ENCODE results near the gene ARG2.
A peak's percentile ranks its signal among the peaks of the same experiment; 100 is the strongest.

The ARG2 gene

DNA sequence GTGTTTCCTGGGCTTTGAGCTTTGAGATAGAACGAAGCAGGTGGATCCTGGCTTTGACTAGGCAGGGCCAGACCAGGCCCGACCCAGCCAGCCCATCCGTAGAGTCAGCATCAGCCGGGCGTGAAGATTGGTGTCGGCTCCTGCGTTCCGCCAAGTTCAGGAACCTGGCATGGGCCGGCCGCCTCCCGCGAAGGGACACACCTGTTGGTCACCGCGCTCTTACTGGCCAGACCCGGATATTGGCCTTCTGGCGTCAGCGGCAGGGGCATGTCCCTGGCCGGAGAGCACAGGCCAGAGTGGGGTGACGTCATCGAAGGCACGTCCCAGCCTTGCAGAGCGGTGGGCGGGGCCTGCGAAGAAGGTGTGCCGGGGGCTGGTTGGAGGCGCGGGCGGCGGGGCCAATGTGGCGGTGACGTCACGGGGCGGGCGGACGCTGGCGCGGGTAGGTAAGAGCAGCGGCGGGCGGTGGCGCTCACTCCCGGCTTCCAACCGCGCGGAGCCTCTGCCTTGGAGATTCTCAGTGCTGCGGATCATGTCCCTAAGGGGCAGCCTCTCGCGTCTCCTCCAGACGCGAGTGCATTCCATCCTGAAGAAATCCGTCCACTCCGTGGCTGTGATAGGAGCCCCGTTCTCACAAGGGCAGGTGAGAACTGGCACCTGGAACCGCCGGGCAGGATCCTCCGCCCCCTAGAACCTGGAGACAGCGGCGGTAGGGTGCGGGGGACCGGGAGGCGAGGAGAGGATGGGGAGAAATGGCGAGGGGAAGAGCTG, at the start of gene ARG2:
TSS of gene ARG2 (plus strand) at position 475 of the 771 bp plus-strand sequence. CDS start at position 533, 58 bp downstream.
- peak; percentile 97 to 98 for DNase-seq (ENCODE audit: low read depth in 2 of 2)

DNA sequence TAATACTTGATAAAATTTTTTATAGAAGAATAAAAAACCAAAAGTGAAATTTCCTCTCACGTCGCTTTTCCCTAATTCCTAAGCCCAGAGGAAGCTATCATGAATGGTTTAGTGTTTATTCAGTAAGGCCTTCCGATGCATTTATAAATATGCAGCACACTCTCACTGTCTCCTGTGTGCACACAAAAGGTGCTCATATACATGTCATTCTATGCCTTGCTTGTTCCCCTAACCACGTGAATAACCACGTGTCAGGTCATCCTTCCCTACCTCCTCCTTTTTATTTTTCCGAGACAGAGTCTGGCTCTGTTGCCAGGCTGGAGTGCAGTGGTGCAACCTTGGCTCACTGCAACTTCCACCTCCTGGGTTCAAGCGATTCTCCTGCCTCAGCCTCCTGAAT, 49.3 kb upstream of the ARG2 start:
- no peak for DNase-seq (ENCODE audit: low read depth in 2 of 2)

DNA sequence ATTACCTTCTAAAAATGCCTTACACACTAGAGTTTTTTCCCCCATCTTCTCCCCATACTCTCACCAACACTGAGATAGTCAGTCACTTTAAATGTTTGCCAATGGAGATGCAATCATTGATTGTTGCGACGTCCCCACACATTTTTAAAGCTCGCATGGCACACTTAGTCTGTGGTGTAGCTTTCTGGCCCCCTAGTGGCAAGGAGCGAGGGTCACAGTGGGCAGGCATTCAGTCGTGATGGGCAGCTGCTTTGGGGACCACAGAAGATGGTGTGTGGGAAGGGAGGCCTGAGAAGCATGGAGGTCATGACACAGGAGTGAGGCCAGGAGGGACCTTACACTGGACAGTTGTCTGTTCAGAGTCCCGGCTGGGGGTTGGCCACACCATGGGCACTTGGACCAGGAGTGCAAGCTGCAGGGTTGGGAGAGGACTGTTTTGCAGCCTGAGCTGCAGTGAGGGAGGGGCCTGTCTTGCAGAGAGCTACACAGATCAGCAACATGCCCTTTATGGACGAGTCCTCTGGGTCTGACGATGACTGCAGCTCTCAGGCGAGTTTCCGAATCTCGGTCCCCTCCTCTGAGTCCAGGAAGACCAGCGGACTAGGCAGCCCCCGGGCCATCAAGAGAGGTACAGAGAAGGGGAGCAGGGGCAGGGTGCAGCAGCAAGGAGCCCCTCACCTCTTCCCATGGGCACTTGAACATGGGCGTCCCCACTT, 48.3 kb upstream of the ARG2 start:
- peak; percentile 54 to 60 for DNase-seq (ENCODE audit: low read depth in 2 of 2)

DNA sequence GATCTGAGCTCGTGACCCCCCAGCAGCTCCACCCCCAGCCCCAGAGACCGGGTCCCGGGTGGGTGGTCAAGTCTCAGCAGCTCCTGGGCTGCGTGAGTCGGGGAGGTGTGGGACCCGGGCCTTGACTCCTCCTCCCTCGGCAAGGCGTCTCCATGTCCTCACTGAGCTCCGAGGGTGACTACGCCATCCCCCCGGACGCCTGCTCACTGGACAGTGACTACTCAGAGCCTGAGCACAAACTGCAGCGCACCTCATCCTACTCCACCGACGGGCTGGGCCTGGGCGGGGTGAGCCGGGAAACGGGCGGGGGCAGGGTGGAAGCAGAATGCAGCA, 47.8 kb upstream of the ARG2 start:
- DNase-seq (ENCODE audit: low read depth in 2 of 2): no peak

DNA sequence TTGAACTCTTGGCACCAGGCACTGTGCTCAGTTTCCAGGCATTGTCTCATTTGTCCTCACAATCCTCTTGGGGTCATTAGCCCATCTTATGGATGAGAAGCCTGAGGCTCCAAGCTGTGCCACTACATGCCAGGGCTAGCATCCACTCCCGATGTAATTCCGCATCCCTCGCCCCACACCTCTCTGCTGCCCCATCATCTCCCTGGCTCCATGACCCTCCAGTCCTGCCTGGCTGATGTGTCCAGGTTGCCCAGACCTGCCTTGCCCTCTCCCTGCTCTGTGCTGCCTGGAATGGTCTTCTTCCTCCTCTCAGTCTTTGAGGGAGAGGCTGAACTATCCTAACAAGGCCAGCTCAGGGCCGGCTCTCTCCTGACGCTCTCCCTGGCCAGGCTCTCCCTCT, 47.1 kb upstream of the ARG2 start:
- DNase-seq (ENCODE audit: low read depth in 2 of 2): no peak

DNA sequence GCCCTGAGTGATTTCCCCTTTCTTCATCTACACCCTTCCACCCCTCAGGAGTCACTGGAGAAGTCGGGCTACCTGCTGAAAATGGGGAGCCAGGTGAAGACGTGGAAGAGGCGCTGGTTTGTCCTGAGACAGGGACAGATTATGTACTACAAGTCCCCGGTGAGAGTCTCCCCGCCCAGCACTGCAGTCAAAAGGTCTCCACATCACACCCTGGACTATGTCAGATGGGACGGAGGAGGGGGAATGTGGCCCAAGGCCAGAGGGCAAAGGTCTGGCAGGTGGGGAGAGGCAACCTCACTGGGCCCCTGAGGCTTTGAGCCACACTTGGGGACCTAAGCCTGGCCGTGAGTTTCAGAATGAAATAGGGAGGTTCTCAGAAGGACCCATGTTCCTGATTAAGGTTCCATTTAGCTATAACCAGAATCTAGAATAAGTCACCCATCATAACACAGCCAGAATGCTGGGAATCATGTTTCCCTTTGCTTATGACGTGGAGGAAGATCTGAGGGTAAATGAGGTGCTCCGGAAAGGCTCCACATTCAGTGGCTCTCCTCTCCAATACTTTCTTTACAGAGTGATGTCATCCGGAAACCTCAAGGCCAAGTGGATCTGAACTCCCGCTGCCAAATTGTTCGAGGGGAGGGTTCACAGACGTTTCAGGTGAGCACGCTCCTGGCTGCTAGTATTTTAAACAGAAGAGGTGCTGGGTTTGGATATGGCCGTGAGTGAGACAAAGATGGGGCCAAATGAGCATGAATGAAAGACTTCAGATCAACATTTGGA, 46.3 kb upstream of the ARG2 start:
- no peak for DNase-seq (ENCODE audit: low read depth in 2 of 2)

DNA sequence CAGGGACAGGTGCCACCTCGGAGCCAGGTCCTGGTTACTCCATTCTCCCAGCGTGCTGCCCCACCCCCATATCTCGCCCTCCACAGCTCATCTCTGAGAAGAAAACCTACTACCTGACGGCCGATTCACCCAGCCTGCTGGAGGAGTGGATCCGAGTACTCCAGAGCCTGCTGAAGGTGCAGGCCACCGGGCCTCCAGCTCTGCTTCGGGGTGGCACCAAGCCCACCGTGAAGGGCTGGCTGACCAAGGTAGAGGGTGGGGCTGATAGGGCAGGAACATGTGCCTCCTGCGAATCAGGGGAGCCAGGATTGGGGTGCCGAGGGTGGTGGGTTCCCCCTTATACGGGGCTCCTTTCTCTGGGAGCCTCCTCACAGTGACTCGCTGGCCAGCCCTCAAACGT, 45.6 kb upstream of the ARG2 start:
- DNase-seq (ENCODE audit: low read depth in 2 of 2): no peak

DNA sequence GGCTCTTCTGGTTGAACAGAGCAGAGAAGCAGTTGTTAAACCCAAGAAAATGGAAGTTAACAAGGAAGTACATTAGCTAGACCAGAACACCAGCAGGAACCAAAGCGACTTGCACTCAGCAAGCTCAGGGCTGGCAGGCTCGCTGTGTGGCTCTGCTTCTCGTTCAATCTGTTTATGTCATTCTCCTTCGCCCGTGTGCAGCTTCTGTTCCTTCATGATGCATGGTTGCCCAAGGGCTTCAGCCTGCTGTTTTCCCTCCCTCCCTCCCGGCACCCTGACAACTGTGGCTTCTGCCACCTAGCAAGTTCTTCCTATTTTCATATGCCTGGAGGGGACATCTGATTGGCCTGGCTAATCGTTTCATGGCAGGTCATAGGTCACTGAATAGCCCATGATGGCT, 44.9 kb upstream of the ARG2 start:
- no peak for DNase-seq (ENCODE audit: low read depth in 2 of 2)

DNA sequence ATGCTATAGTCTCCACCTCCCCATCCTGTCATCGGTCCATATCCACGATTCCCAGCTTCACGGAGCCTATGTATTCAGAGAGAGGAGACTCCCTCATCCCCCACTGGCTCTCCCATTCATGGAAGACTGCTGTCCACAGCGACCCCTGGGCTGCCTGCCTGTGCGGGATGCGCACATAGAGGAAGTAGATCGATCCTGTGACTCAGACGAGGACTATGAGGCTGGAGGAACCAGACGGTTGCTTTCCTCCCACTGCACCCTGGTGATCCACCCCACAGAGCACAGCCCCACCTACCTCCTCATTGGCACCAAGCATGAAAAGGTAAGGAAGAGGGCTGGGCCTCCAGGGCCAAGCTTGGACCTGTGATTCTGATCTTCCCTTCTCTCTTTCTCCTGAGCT, 44.0 kb upstream of the ARG2 start:
- no peak for DNase-seq (ENCODE audit: low read depth in 2 of 2)

DNA sequence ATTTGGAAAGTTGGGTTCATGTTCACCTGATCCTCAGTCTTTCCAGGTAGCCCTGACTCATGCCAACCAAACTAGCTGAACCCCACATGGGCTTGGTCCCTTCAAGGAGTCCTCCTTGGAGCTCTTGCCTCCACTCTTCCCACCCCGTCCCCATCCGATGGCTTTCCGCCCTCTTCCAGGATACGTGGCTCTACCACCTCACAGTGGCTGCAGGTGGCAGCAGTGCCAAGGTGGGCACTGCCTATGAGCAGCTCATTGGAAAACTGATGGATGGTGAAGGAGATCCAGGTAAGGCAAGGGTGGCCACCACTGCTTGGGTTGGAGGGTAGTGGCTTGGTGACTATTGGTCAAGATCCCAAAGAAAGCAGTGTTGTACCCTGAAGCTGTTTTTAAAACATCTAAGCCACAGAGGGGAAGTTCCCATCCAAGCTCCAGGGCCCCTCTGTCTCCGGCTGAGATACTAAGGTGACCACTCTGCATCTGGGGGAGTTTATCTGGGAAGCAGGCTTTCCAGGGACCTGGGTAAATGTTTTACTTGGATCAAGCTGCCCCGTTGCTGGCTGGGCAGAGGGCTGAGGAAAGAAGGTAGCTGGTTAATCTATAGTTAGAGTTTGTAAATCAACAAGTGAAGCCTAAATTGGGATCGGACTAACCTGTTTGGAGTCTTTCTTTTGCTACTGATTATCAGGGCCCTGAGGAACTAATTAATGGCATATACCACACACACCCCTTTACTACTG, 43.3 kb upstream of the ARG2 start:
- no peak for DNase-seq (ENCODE audit: low read depth in 2 of 2)

DNA sequence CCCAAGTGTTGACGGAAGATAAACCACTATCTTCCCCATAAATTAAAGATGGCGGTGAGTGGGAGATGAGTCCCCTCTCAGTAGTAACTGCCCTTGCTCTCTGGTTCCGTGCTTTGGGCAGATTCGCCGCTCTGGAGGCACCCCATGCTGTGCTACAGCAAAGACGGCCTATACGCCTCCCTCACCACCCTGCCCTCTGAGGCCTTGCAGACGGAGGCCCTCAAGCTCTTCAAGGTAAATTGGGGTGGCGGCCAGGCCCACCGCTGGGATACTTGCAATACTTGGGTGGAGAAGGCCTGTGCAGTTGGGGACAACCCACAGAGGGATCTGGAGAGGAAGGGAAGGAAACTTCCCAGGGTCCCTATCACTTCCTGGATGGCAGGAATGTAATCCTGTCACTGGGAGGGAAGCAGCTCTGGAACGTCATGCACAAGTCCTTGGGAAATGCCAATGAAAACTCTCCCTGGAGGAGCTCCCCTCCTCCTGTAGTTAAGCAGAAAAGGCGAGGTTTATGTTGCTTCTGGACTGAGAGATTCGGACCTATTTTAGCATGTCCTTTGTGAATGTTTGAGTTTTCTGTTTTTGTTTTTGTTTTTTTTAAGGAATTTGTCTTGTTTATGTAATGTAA, 42.4 kb upstream of the ARG2 start:
- DNase-seq (ENCODE audit: low read depth in 2 of 2): no peak

DNA sequence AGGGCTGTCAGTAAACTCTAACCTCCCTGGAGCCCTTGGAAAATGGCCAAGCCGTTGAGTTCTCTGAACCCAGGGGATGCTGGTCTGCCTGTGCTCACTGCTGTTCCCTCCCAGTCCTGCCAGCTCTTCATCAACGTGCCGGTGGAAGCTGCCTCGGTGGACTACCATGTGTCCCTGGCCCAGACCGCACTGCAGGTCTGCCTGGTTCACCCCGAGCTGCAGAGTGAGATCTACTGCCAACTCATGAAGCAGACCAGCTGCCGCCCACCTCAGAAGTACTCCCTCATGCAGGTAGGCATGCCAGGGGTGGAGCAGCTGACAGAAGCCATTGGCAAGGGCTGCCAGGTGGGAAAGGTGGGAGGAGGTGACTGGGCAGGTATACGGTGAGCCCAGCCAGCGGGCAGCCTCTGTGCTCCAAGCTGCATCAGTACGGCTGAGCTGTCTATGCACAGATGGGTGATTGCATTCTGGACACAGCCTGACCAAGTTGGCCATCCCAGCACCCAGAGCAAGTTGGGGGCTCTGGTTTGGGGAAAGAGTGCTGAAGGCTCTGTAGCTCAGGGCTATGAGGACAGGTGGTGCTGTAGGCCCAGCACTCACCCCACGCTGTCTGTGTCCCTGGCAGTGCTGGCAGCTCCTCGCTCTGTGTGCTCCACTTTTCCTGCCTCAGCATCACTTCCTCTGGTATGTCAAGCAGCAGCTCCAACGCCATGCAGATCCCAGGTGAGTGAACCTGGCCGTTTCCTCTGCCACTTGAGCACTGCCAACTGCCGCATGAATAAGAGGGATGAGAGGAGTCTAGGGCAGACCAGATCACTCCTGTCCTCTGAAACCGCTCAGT, 41.6 kb upstream of the ARG2 start:
- no peak for DNase-seq (ENCODE audit: low read depth in 2 of 2)

DNA sequence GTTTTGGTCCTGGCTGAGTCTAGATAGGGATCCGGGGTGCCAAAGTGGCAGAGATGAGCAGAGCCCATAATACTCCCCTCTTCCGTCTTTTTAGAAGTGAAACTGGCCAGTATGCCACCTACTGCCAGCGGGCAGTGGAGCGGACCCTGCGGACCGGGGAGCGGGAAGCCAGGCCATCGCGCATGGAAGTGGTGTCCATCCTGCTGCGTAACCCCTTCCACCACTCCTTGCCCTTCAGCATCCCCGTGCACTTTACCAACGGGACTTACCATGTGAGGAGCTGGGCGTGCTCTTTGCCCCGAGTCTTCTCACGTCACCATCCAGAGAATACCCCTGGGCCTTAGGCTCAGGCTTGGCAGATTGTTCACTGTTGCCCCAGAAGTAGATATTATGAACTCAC, 40.7 kb upstream of the ARG2 start:
- no peak for DNase-seq (ENCODE audit: low read depth in 2 of 2)

DNA sequence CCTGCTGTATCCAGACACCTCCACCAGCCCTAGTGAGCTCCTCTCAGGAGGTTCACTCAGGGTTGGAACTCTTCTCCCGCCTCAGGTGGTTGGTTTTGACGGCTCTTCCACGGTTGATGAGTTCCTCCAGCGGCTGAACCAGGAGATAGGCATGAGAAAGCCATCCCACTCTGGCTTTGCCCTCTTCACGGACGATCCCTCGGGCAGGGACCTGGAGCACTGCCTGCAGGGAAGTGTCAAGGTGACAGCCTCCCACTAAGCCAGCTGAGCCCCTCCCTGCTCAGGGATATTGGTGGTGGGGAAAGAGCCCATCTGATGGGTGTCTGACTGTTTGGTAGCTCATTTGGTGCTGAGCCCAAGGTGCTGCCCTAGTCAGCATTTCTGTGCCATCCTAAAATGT, 40.1 kb upstream of the ARG2 start:
- no peak for DNase-seq (ENCODE audit: low read depth in 2 of 2)

DNA sequence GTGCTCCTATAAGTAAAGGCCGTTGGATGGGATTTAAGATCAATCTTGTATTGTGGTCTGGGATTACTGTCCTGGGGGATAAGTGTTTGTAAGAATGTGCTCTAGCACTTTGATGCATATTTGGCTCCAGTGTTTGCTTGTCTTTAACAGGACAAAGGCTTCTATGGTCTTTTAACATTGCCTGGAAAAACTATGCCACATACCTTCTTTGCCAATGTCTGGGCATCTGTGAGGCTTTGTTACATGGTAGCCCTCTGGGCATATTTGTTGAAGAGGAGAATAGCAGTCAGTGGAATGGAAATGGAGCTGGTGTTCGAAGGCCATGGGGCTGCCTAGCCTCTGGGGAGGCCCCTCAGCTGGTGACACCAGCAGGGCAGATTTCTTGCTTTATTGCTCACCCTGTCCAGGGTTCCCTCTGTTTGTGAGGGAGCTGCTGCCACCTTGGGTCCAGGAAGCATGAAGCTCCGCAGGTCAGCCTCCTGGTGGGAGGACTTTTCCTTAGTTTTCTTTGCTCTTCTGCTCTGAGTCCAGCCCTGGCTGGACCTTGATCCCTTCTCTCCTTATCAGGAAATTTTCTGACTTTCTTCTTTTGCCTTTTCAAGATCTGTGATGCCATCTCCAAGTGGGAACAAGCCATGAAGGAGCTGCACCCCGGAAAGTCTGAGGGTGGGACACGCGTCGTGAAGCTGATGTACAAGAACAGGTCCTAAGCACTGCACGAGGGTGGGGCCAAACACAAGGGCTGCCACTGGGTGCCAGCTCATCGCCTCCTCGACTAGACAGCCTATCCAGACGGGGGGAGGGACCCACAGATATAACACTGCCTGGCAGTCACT, 39.2 kb upstream of the ARG2 start:
- no peak for DNase-seq (ENCODE audit: low read depth in 2 of 2)

DNA sequence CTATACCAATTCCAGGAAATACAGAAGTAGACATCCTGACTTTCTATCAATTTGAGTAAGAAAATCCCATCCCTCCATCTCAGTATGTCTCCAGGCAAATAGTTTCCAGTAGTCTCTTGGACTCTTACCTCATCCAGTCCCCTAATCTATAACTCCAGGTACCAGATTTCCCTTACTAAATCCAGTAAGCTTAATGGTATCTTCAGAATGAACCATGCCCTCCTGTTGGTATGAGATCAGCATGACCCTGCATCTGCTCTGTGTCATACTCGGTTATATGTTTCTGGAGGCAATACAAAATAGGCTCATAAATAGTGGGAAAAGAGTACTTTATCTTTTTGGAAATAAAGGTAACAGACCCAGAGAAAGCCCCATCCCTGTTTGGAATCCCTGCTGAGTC, 38.1 kb upstream of the ARG2 start:
- DNase-seq (ENCODE audit: low read depth in 2 of 2): no peak

DNA sequence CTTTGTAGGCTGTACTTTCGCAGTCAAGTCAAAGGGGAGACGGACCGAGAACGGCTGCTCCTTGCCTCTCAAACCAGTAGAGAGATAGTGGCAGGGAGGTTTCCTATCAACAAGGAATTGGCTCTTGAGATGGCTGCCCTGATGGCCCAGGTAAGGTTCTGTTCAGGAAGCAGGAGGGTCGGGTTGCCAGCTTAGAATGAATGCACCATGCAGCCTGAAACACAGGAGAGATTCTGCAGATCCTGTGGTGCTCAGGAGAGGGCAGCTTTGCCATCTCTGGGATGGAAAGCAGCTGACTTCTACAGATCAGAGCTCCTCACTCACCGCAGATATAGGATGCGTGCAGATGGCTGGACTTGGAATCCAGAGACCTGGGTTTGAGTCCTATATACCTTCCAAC, 37.7 kb upstream of the ARG2 start:
- DNase-seq (ENCODE audit: low read depth in 2 of 2): no peak

DNA sequence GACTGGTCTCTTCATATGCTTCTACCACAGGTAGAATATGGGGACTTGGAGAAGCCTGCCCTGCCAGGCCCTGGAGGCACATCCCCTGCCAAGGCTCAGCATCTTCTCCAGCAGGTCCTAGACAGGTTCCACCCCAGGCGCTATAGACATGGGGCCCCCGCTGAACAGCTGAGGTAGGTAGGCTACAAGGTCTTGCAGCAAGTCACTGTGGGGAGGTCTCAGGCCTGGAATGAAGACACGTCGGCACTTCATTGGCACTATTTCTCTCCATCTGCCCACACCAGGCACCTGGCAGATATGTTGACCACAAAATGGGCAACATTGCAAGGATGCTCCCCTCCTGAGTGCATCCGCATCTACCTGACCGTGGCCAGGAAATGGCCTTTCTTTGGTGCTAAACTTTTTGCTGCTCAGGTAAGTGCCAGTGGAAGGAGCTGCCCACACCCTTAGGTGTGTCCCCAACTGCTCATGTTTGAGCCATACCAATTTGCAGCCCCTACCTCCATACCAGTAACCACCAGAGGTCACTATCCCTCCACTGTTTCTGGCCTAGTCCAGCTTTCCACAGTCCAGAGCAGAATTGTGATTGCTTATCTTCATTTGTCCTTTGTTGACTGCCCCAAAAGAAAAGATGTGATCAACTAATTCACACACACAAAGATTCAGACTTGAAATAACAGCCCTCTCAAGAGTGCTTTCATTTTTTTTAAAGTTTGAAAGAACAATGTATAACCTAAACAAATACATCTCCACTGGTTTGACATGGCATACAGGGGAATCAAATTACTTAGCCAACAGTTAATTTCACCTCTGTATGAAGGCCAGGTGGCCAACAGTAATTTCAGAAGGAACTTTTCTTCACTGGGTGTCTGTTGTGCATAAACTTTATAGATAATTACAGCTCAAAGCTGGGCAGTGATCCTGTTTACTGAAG, 35.7 kb upstream of the ARG2 start:
- DNase-seq (ENCODE audit: low read depth in 2 of 2): peak in 1 of 2 donors; percentile 18

DNA sequence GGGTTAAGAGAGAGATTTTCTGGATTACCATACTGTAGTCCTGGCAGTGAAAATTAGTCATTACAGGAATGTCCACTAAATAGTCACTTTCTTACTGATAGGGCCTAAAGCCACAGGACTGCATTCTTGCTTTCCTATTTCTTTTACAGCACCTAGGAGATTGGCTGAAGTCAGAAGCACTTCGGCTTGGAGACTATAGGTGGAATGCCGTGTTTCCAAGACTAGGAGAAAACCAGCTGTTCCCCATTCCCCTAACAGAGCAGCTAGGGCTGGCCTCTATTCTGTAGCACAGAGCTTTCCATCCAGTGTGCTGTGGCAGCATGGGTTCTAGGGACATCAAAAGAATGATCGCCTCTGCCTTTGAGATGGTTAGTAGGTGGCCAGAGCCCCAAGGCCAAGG, 34.7 kb upstream of the ARG2 start:
- no peak for DNase-seq (ENCODE audit: low read depth in 2 of 2)
